Bronchial epithelial cell (primary cell): Measurements from ENCODE around the gene RASGRP3. TPM values are rescaled to one million over a fixed set of nuclear protein-coding genes. Genes with fewer than 3 reads are reported as not detected.
A peak's percentile ranks its signal among the peaks of the same experiment; 100 is the strongest.

Experiments used
- DNase-seq: peaks from one replicate; pipeline ENCODE4 v3.0.0-alpha.2; 2010; ENCODE audit warnings: low read depth
- FAIRE-seq: peaks from 2 replicates; lab custom pipeline; 2011; peaks lifted over from hg19 to GRCh38; lab: Jason Lieb, UNC
- H3K27me3 ChIP-seq: 2 replicates; pipeline ENCODE4 v1.5.1; 2011; ENCODE audit warnings: low read length; ENCODE audit not compliant: control insufficient read depth, insufficient read depth
- H3K36me3 ChIP-seq: 2 replicates; pipeline ENCODE4 v1.5.1; 2011; ENCODE audit warnings: low read length; ENCODE audit not compliant: control insufficient read depth, insufficient read depth
- H3K4me3 ChIP-seq: 2 replicates; pipeline ENCODE4 v1.5.1; 2011; ENCODE audit warnings: mild to moderate bottlenecking, low read depth, low read length, control low read depth
- total RNA-seq: library from RNA; depleted of rRNA; stranded (reverse); fragments of >200 nt; gene quantifications from 2 replicates; pipeline ENCODE4 v1.2.1, GENCODE V29; 2014
- TF ChIP-seq, protein P1 (sequence below): IDR thresholded peaks from 2 replicates; pipeline ENCODE4 v1.5.1; 2011; ENCODE audit warnings: mild to moderate bottlenecking, moderate library complexity, low read length, control low read depth, inconsistent platforms; ENCODE audit not compliant: insufficient read depth, severe bottlenecking

The RASGRP3 gene
- total RNA-seq, 1 donor from 2014 or later: 0.79 TPM

GRCh38 chr2:33475224-33476130 is 972 bp upstream of the RASGRP3 start:
- TF ChIP-seq, protein P1, sequence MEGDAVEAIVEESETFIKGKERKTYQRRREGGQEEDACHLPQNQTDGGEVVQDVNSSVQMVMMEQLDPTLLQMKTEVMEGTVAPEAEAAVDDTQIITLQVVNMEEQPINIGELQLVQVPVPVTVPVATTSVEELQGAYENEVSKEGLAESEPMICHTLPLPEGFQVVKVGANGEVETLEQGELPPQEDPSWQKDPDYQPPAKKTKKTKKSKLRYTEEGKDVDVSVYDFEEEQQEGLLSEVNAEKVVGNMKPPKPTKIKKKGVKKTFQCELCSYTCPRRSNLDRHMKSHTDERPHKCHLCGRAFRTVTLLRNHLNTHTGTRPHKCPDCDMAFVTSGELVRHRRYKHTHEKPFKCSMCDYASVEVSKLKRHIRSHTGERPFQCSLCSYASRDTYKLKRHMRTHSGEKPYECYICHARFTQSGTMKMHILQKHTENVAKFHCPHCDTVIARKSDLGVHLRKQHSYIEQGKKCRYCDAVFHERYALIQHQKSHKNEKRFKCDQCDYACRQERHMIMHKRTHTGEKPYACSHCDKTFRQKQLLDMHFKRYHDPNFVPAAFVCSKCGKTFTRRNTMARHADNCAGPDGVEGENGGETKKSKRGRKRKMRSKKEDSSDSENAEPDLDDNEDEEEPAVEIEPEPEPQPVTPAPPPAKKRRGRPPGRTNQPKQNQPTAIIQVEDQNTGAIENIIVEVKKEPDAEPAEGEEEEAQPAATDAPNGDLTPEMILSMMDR: peak; percentile 93
- FAIRE-seq: peak; percentile 52
- H3K27me3 ChIP-seq: no peaks in the 10 kb centered on the region
- peak; percentile 91 for DNase-seq
- no peaks in the 10 kb centered on the region for H3K36me3 ChIP-seq
- peak overlapping the region; percentile 64 for H3K4me3 ChIP-seq

DNA sequence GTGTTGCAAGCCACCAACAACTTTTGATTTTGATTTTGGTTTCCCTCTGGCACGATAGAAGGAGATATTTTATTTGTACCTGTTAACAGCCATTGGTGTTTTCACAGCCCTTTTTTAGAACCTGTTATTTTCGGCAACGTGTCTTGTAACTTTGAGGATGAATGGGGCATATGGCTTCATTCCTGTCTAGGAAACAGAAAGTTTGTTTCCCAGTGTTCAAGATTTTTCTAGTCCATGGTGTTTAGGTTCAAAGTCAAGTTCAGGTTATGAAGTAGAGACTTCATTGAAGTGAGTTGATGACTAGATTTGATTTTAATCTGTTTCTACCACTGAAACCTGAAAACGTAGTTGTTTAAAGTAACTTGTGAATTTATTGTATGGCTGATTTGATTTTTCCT is 343 bp downstream of the RASGRP3 start:
- TF ChIP-seq, protein P1: no peak
- H3K27me3 ChIP-seq: no peaks in the 10 kb centered on the region
- no peaks in the 10 kb centered on the region for H3K36me3 ChIP-seq
- FAIRE-seq: no peak
- H3K4me3 ChIP-seq: peak overlapping the region; percentile 64
- no peak for DNase-seq

DNA sequence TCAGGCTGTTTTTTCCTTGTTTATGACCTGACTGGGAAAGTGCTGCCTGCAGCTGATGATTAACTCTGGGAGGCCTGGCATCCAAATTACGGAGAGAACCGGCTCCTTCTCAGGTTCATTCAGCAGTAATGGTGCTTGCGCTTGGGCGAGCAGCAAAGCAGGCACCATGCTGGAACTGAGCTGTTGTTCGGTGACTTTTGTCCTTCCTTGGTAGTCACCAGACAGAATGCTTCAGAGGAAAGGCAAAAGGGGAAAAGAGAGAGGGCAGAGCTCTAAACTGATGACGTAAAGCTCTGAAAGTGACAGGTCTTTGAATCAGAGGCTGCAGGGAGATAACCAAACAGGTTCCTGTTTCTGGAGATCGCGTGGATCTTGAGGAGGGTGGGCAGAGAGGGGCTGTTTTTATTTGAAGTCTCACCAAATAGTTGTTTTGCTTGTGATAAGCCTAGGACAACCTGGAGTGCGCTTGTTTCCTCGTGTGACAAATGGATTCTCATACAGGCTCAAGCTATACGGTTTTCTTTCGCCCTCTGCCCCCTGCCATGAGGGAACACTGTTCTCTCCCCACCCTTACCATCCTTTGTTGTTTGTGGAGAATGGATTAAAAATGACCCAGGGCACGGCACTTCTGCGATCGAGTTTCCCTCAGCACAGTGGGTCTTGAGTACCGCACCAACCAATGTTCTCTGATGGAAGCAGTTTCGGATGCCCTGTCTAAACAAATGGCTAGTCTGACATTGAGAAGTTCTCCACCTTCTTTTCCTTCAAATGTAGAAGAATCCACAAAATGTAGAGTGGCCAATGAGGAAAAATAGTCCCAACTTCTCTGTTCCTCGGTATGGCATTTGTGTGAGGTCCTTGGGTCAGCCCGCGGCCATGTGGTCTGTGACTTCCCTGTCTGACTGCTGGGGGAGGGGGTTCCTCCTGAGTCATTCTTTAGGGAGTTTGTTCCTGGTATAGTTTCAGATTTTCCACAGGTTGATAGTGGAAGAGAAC is 1.3 kb downstream of the RASGRP3 start:
- Histone ChIP-seq H3K4me3 (no peak overlapping the region), H3K36me3 (no peaks in the 10 kb centered on the region), H3K27me3 (no peaks in the 10 kb centered on the region)
- DNase-seq (no peak), FAIRE-seq (no peak)
- TF ChIP-seq, protein P1: no peak

DNA sequence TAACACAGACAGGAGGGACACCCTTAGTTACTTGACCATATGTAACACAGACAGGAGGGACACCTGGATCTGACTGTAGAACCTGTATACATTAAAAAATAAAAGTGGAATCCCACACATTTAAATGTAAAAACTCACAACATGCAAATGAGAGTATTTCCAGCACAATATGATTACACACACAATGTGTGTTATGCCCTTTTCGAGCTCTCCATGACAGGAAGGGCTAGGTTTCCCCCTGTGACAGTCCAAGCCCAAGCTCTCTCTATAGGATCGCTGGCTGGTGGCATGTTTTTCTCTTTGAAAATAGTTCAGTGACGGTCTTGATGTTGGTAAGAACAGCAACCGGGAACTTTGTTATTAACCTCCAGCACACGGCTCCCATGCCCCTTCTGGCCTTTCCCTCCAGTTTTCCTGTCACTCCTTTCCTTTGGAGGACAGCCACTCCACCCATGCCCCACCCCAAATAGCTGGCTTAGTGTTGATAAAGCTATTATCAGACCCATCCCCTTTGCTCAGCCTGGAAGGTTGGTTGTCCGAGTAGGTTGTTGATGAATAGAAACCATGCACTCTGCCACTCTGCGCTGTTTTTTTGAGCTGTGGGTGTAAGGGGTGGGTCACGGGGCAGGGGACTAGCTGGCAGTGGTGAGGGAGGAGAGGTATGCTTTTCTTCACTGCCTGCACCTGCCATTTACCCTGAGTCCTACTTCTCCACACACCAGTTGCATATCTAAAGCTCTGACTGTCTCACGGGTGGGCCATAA is 2.7 kb downstream of the RASGRP3 start:
- H3K27me3 ChIP-seq: no peaks in the 10 kb centered on the region
- no peak overlapping the region for H3K4me3 ChIP-seq
- DNase-seq: no peak
- no peak for FAIRE-seq
- no peaks in the 10 kb centered on the region for H3K36me3 ChIP-seq
- TF ChIP-seq, protein P1: no peak

DNA sequence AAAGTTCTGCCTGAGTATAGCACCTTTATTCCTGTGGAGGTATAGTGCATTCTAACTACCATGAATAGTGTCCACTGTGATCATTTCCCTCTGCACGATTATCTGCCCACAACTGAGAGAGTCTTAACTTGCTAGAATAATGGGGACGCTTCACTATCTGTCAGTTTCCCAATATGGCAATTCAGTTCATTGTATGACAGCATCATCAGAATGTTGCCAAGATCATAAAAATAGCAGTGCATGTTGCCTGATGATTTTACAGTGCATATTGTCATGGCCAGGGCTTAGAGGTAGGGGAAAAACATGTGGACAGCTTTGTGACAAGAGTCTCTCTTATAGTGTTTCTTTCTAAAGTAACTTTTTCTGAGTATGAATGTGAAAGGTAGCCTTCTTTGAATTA is 6.1 kb downstream of the RASGRP3 start:
- H3K27me3 ChIP-seq: no peaks in the 10 kb centered on the region
- TF ChIP-seq, protein P1: no peak
- no peaks in the 10 kb centered on the region for H3K36me3 ChIP-seq
- H3K4me3 ChIP-seq: no peak overlapping the region
- FAIRE-seq (no peak), DNase-seq (no peak)
